K562 (cell line): ENCODE data around the gene KLF18. TPM values are rescaled to one million over a fixed set of nuclear protein-coding genes. Genes with fewer than 3 reads are reported as not detected.

Source experiments
- CREB1 ChIP-seq, 2 experiments: sonication (generic) in 1 of 2; formaldehyde crosslinking in 1 of 2; IDR thresholded peaks; 2 replicates each; pipeline versions ENCODE4 v1.6.1 to v1.8.0; 2012 to 2022; ENCODE audit warnings: inconsistent platforms in 1 of 2, mild to moderate bottlenecking in 1 of 2, missing genetic modification reagents in 1 of 2, moderate library complexity in 1 of 2
- FOSL1 ChIP-seq: fragments of 200-800 bp; sonication (Bioruptor generic); conservative IDR thresholded peaks from 2 replicates; pipeline ENCODE4 v1.6.1; 2016; ENCODE audit warnings: missing genetic modification characterization, missing compliant biosample characterization
- HDAC1 ChIP-seq, 2 experiments: fragments of 450-650 bp; IDR thresholded peaks; 2 replicates each; pipeline ENCODE4 v1.6.1; 2016 to 2017; ENCODE audit warnings: inconsistent platforms in 1 of 2, mild to moderate bottlenecking in 1 of 2, moderate library complexity in 1 of 2
- HNRNPH1 ChIP-seq: fragments of 200-400 bp; formaldehyde crosslinking; optimal IDR thresholded peaks from 2 replicates; pipeline ENCODE3; 2017; ENCODE audit warnings: low read depth, mild to moderate bottlenecking, low read length, moderate library complexity
- MECOM ChIP-seq: fragments of 250-450 bp; sonication (Bioruptor Pico); IDR thresholded peaks from 2 replicates; pipeline ENCODE4 v1.8.0; 2022; ENCODE audit warnings: inconsistent platforms
- XRCC3 ChIP-seq: fragments of 450-650 bp; IDR thresholded peaks from 2 replicates; pipeline ENCODE4 v1.6.1; 2017; ENCODE audit warnings: mild to moderate bottlenecking, moderate library complexity
- ZC3H4 ChIP-seq: sonication (generic); formaldehyde crosslinking; IDR thresholded peaks from 2 replicates; pipeline ENCODE4 v1.9.0; 2021; ENCODE audit warnings: missing genetic modification reagents, borderline replicate concordance
- ZNF143 ChIP-seq: sonication (generic); formaldehyde crosslinking; IDR thresholded peaks from 2 replicates; pipeline ENCODE4 v1.9.0; 2022; ENCODE audit warnings: mild to moderate bottlenecking, missing genetic modification reagents
- ZNF589 ChIP-seq: fragments of 200-800 bp; sonication (Bioruptor generic); IDR thresholded peaks from 2 replicates; pipeline ENCODE4 v1.6.1; 2016; ENCODE audit warnings: low read depth, missing genetic modification characterization, missing compliant biosample characterization
- polyA plus RNA-seq, 8 experiments: library from polyadenylated mRNA; depleted of rRNA in 4 of 8; stranded (reverse) in 5 of 8; unstranded in 3 of 8; fragments of >200 nt; fragmentation: Nextera tagmentation in 2 of 8; fragmentation: Illumina TruSeq in 1 of 8; extraction: Ambion mirVana in 2 of 8; extraction: Trizol in 1 of 8; gene quantifications; 2 replicates each; pipeline versions ENCODE4 v1.2.1 to v1.2.3, GENCODE V29; 2011 to 2014; ENCODE audit warnings: inconsistent platforms in 1 of 8, missing spikeins in 1 of 8
- total RNA-seq, 7 experiments: library from RNA; depleted of rRNA in 6 of 7; stranded (reverse); fragments of >200 nt in 6 of 7; fragmentation: Illumina TruSeq in 2 of 7; extraction: Trizol in 2 of 7; gene quantifications; 2 replicates each; pipeline versions ENCODE4 v1.2.1 to v1.2.3, GENCODE V29; 2011 to 2021; ENCODE audit warnings: low replicate concordance in 1 of 7
- TF ChIP-seq, protein P1 (sequence below): fragments of 200-400 bp; formaldehyde crosslinking; IDR thresholded peaks from 2 replicates; pipeline ENCODE4 v1.6.1; 2017; ENCODE audit warnings: mild to moderate bottlenecking, low read depth, low read length, moderate library complexity

KLF18 gene
- total and polyA plus RNA-seq, 9 of the 15 experiments (the other 6 are each of a cell fraction or from before 2014, with no cell fraction given): not detected

DNA sequence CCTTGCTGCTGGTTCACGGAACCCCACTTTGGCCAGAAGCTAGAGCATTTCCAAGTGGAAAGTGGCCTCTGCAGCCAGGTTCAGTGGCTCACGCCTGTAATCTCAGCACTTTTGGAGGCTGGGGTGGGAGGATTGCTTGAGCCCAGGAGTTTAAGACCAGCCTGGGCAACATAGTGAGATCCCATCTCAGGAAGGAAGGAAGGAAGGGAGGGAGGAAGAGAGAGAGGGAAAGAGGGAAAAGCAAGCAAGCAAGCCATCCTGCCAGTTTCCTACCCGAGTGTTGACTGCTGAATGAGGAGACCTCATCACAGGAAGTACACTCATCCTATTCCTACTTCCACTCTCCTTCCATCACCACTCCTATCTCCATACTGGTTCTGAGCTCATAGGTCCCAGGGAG is 35.6 kb downstream of the KLF18 start (continued):
- TF ChIP-seq, protein P1, sequence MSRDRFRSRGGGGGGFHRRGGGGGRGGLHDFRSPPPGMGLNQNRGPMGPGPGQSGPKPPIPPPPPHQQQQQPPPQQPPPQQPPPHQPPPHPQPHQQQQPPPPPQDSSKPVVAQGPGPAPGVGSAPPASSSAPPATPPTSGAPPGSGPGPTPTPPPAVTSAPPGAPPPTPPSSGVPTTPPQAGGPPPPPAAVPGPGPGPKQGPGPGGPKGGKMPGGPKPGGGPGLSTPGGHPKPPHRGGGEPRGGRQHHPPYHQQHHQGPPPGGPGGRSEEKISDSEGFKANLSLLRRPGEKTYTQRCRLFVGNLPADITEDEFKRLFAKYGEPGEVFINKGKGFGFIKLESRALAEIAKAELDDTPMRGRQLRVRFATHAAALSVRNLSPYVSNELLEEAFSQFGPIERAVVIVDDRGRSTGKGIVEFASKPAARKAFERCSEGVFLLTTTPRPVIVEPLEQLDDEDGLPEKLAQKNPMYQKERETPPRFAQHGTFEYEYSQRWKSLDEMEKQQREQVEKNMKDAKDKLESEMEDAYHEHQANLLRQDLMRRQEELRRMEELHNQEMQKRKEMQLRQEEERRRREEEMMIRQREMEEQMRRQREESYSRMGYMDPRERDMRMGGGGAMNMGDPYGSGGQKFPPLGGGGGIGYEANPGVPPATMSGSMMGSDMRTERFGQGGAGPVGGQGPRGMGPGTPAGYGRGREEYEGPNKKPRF: no peak
- TF ChIP-seq XRCC3 (no peak), ZNF143 (CRISPR knock-in tag) (no peak), HNRNPH1 (no peak), MECOM (CRISPR knock-in tag) (no peak), FOSL1 (tag) (no peak), ZC3H4 (CRISPR knock-in tag) (no peak), HDAC1 (IDR thresholded peaks at IDR 0.05) (no peak), CREB1 (IDR thresholded peaks at IDR 0.05) (no peak), CREB1 (CRISPR knock-in tag; IDR thresholded peaks at IDR 0.05) (no peak), ZNF589 (no peak)
